M059J (cell line): ENCODE data around the gene EVC. TPM values are rescaled to one million over a fixed set of nuclear protein-coding genes. Genes with fewer than 3 reads are reported as not detected.

Experiments
- DNase-seq: peaks from one replicate; pipeline ENCODE4 v3.0.0-alpha.2; 2012; ENCODE audit warnings: low read depth
- total RNA-seq: library from RNA; depleted of rRNA; stranded (reverse); fragments of >200 nt; shearing (Covaris generic); gene quantifications from 2 replicates; pipeline ENCODE4 v1.2.3, GENCODE V29; 2014

The EVC gene
- total RNA-seq, 1 experiment from 2014 or later: 14.5 TPM

DNA sequence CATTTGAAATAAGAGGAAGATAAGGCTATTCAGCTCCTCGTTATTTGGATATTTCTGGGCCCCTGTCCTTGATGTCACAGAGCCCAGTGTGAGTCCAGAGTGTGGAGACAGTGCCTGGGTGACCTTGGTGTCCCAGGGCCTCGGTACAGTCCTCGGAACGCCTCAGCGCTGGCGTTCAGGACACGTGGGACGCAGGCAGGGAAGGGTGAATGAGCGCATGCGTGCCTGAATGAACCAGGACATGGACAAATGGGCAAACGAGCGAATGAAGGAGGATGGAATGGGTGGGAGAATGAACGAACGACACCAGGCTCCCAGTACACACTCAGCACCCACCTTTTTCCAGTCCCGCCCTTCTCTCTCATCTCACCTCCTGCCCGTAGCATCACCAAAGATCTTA, 44.2 kb downstream of the EVC start:
- DNase-seq: no peak

GRCh38 chr4:5755679-5756078, 44.7 kb downstream of the EVC start:
- DNase-seq: no peak

GRCh38 chr4:5756271-5756670, 45.3 kb downstream of the EVC start:
- DNase-seq: no peak

- no peak for DNase-seq
Observed at GRCh38 chr4:5757091-5757490, 46.1 kb downstream of the EVC start.

DNA sequence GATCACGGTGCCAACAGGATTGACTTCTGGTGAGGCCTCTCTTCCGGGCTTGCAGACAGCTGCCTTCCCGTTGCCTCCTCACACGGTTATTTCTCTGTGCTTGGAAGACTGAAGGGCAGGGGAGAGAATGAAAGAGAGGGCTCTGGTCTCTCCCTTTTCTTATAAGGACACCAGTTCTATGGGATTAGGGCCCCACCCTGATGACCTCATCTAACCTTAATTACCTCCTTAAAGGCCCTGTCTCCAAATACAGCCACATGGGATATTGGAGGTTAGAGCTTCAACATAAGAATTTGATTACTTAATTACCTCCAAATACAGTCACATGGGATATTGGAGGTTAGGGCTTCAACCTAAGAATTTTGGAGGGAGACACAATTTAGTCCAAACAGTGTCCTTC, 46.5 kb downstream of the EVC start:
- DNase-seq: no peak

DNA sequence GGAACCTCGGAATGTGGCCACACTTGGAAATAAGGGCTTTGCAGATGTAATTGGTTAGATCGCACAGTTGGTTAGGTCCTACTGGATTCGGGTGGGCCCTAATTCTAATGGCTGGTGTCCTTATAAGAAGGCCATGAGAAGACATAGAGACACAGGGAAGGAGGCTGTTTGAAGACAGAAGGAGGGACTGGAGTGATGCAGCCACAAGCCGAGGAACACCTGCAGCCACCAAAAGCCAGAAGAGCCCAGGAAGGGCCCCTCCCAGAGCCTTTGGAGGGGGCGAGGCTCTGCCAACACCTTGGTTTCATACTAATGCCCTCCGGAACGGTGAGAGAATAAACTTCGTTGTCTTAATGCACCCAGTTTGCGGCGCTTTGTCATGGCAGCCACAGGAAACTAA, 47.0 kb downstream of the EVC start:
- DNase-seq: no peak

DNA sequence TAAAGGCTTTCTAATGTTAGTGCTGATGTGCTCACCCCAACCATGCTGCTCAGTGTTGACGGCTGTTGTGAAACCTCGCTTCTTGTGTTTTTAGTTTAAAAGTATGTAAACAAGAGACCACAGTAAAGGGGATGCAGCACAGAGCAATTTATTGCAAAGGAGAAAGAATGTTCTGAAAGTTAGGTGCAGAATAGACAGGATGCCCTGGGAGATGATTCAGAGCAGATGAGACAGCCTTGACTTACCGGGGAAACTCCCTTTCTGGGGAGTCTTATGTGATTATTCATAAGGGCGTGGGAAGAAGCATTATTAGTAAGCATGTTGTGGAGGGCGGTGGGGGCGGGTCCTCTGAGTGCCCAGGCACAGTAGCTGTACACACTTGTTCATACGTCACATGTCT, 47.7 kb downstream of the EVC start:
- DNase-seq: peak; percentile 97

DNA sequence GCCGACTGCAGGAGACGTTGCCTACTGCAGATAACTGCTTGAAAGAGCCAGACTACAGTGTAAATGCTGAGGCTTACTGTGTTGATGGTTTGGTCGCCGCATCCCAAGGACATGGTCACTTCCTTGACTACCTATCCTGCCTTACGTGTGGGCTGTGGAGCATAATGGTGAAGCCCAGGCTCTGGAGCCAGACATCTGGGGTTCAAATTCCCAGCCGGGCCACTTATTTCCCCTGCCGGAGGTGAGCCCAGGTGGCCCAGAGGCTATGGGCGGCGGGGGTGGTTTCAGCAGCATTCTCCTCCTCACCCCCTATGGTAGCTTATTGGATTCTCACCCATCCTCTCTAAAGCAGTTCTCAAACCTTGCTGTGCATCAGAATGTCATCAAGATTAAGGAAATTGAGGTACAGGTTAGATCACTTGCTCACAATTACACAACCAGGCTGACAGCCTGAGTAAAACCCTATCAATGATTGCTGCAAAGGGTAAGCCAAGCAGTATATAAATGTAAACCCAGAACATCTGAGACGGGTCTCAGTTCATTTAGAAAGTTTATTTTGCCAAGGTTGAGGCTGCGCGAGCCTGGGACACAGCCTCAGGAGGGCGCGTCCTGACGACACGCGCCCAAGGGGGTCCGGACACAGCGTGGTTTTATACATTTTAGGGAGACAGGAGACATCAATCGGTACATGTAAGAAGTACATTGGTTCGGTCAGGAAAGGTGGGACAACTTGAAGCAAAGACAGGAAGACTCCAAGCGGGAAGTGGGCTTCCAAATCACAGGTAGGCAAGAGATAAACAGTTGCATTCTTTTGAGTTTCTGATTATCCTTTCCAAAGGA, 48.5 kb downstream of the EVC start:
- DNase-seq: no peak

- no peak for DNase-seq
Observed at GRCh38 chr4:5760246-5760645, 49.2 kb downstream of the EVC start.

GRCh38 chr4:5760936-5761480, 50.0 kb downstream of the EVC start:
- no peak for DNase-seq

GRCh38 chr4:5770051-5770450, 59.0 kb downstream of the EVC start:
- DNase-seq: no peak

- DNase-seq: no peak
Observed at GRCh38 chr4:5772528-5773270, 61.7 kb downstream of the EVC start.

DNA sequence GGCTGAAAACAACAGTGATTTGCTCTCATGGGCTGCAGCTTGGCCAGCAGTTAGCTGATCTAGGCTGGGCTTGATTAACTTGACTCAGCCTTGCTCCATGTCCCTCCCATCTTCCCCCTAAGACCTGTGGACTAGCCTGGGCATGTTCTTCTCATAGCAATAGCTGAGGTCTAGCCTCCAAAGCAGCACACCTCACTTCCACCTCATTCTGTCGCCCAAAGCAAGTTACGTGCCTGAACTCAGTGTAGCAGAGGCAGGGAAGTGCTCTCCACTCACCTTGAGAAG, 62.2 kb downstream of the EVC start:
- no peak for DNase-seq

DNA sequence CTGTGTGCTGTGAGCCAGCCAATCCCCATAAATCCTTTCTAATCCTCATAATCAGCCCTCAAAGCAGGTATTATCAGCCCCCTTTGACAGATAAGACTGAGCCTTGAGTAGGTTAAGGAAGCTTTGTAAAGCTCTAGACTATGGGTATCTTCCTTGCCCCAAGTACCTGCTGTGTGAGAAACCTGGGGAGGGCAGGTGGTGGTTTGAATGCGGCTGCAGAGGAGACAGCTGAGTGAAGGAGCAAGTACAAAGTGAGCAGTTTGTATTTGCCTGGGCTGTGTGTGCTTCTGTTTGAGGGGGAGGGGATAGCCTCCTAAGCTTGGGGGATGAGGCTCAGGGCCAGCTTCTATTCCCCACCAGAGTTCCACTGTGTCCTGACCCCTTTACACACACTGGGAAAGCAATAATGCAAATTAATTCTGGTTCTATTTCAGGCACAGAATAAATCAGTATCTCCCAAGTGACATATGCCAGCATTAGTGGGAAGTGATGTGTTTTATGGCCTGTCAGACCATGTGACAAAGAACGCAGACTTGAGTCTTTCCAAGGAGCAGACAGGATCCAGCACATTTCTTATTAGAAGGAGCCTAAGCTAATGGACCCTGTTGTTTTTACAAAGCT, 63.5 kb downstream of the EVC start:
- no peak for DNase-seq

DNA sequence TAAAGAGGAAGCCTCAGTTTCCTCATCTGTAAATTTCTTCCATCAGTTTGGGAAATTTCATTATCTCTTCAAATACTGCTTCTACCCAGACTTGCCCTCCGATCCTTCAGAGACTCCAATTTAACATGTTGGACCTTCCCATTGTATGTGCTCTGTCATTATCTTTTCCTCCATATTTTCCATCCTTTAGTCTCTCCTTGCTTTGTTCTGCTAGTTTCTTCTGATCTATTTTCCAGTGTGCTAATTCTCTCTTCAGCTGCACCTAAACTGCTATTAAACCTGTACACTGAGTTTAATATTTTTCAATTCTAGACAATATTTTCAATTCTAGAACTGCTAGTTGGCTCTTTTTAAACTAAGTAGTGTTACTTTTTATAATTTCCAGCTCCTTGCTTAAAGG, 65.5 kb downstream of the EVC start:
- no peak for DNase-seq

DNA sequence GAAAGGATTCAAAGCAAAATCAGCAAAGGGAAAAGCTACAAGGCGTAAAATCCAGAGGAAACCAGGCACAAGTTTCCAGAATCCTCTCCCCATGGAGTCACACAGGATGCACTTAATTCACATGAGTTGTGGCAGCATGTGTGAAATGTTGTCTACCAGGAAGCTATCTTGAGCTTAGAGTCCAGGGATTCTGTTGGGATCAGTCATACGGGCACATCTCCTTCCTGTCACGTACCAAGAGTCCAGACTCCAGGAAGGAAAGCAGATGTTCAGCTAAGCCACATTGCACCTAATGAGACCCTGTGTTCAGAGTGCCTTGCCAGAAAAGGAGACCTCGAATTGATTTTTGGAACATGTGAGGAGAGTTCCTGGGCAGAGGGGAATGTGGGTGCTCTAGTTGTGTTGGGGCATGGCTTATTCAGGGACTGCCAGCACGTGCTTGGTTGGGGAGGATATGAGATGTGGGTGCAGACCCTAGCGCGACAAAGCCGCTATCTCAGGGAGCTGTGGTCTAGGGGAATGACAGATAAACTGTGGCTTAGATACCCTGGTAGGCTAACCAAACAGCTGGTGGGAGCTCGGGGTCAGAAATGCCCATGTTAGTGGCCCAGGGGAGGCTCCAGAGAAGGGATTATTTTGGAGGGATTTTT, 70.0 kb downstream of the EVC start:
- DNase-seq: no peak

- no peak for DNase-seq
Observed at GRCh38 chr4:5781691-5782090, 70.7 kb downstream of the EVC start.

- no peak for DNase-seq
Observed at GRCh38 chr4:5782829-5783476, 72.0 kb downstream of the EVC start.

DNA sequence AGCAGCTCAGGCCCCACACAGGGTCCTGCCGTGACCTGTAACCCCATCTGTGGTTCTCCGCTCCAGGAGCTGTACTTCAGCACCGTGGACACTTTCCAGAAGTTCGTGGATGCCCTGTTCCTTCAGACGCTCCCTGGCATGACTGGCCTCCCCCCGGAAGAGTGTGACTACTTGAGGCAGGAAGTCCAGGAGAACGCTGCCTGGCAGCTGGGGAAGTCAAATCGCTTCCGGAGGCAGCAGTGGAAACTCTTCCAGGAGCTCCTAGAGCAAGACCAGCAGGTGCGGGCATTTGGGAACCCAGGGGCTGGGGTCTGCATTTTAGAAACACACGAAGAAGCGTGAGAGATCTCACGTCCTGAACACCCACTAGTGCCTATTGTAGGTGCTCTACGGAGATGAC, 72.5 kb downstream of the EVC start:
- DNase-seq: no peak

- no peak for DNase-seq
Observed at GRCh38 chr4:5784021-5784420, 73.0 kb downstream of the EVC start.

DNA sequence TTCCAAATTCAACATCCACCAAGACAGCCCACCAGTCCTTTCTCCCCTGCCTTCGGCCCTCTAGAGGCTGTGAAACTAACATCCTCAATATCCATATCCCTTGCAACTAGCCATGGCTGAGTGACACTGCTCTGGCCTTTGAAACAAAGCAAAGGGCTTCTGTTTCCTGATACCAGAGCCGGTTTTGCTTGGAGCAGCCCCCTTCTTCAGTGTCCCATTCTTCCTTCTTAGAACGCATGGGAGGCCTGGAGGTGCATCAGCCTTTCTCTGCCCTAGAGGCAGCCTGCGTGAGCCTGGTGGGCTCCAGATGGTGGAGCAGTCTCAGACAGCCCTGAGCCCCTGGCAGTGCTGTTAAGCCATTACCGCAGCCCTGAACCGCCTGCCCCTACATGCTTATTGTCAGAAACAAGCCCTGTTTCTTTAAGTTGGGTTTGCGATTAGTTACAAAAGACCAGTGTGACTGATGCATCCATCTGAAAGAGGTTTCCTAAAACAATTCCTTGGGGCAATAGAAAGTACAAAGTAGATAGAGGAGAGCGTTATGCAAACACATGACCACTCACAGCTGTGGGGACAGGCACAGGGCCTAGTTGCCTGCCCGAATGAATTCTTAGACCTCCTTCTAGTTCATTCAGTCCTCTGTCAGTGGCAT, 74.1 kb downstream of the EVC start:
- DNase-seq: no peak
